CD14-positive monocyte (primary cell): ENCODE data around the gene SERPINA3. TPM values are rescaled to one million over a fixed set of nuclear protein-coding genes. Genes with fewer than 3 reads are reported as not detected.

ENCODE experiments used
- DNase-seq, 3 donors: peaks; one replicate each; pipeline ENCODE4 v3.0.0-alpha.2; 2011 to 2022
- H2AFZ ChIP-seq: 2 replicates; pipeline ENCODE4 v1.6.0; 2012; ENCODE audit warnings: mild to moderate bottlenecking, low read depth, low read length, inconsistent platforms; ENCODE audit not compliant: insufficient read depth, poor library complexity, severe bottlenecking
- H3K27ac ChIP-seq, 2 donors: 1 replicate in 1 of 2; 2 replicates in 1 of 2; pipeline ENCODE4 v1.5.1; 2012 to 2013; ENCODE audit warnings: low read length in 2 of 2, control low read depth in 1 of 2, inconsistent platforms in 1 of 2, low read depth in 1 of 2, mild to moderate bottlenecking in 1 of 2
- H3K27me3 ChIP-seq, 2 donors: one replicate each; pipeline versions ENCODE4 v1.6.0 to v1.6.1; 2011 to 2013; ENCODE audit warnings: low read length in 2 of 2; ENCODE audit not compliant: control insufficient read depth in 2 of 2, insufficient read depth in 2 of 2
- H3K36me3 ChIP-seq, 2 donors: replicated peaks in 1 of 2; 1 replicate in 1 of 2; 2 replicates in 1 of 2; pipeline versions ENCODE4 v1.5.1 to v1.6.1; 2012 to 2013; ENCODE audit warnings: low read length in 2 of 2, control low read depth in 1 of 2, inconsistent platforms in 1 of 2, mild to moderate bottlenecking in 1 of 2; ENCODE audit not compliant: insufficient read depth in 2 of 2, control insufficient read depth in 1 of 2
- H3K4me1 ChIP-seq, 2 donors: 1 replicate in 1 of 2; 2 replicates in 1 of 2; pipeline versions ENCODE4 v1.5.1 to v1.6.1; 2012 to 2013; ENCODE audit warnings: low read length in 2 of 2, control low read depth in 1 of 2, inconsistent platforms in 1 of 2, mild to moderate bottlenecking in 1 of 2, moderate library complexity in 1 of 2; ENCODE audit not compliant: insufficient read depth in 2 of 2, control insufficient read depth in 1 of 2
- H3K4me2 ChIP-seq: replicated peaks from 2 replicates; pipeline ENCODE3; 2012; ENCODE audit warnings: low read length, moderate library complexity, mild to moderate bottlenecking; ENCODE audit not compliant: poor library complexity, severe bottlenecking; ENCODE audit errors: extremely low read depth
- H3K4me3 ChIP-seq, 3 experiments: fragments of 200-600 bp in 1 of 3; sonication (generic) in 1 of 3; replicated peaks in 1 of 3; 1 replicate in 2 of 3; 2 replicates in 1 of 3; pipeline ENCODE4 v1.5.1; 2011 to 2013; ENCODE audit warnings: low read length in 3 of 3, mild to moderate bottlenecking in 3 of 3, control low read depth in 2 of 3, low read depth in 2 of 3, inconsistent platforms in 1 of 3, moderate library complexity in 1 of 3
- H3K79me2 ChIP-seq: 2 replicates; pipeline ENCODE4 v1.6.0; 2012; ENCODE audit warnings: mild to moderate bottlenecking, control low read depth, inconsistent platforms, low read length, moderate library complexity; ENCODE audit not compliant: insufficient read depth
- H3K9ac ChIP-seq: 2 replicates; pipeline ENCODE4 v1.6.0; 2017; ENCODE audit warnings: low read length, mild to moderate bottlenecking; ENCODE audit not compliant: insufficient read depth, poor library complexity, severe bottlenecking
- H3K9me3 ChIP-seq, 2 donors: replicated peaks in 1 of 2; 1 replicate in 1 of 2; 2 replicates in 1 of 2; pipeline versions ENCODE4 v1.5.1 to v1.6.1; 2012 to 2013; ENCODE audit warnings: low read length in 2 of 2, control low read depth in 1 of 2; ENCODE audit not compliant: control insufficient read depth in 1 of 2, insufficient read depth in 1 of 2
- H4K20me1 ChIP-seq: 2 replicates; pipeline ENCODE4 v1.6.0; 2012; ENCODE audit warnings: mild to moderate bottlenecking, low read length, control low read depth, moderate library complexity; ENCODE audit not compliant: insufficient read depth
- H3K27ac Mint-ChIP-seq, 7 donors: one replicate each; pipeline ENCODE4 v1.8.0; 2020; ENCODE audit warnings: mild to moderate bottlenecking in 7 of 7, mixed read lengths in 7 of 7, moderate library complexity in 6 of 7, inconsistent platforms in 2 of 7
- H3K27me3 Mint-ChIP-seq, 3 donors: one replicate each; pipeline ENCODE4 v1.8.0; 2021 to 2022; ENCODE audit warnings: low read depth in 3 of 3, mild to moderate bottlenecking in 3 of 3, mixed read lengths in 3 of 3, moderate library complexity in 3 of 3, inconsistent platforms in 1 of 3
- H3K36me3 Mint-ChIP-seq, 2 donors: one replicate each; pipeline ENCODE4 v1.8.0; 2020; ENCODE audit warnings: mixed read lengths in 2 of 2, inconsistent platforms in 1 of 2, mild to moderate bottlenecking in 1 of 2
- H3K4me1 Mint-ChIP-seq: one replicate; pipeline ENCODE4 v1.8.0; 2020; ENCODE audit warnings: mild to moderate bottlenecking, mixed read lengths
- H3K4me3 Mint-ChIP-seq, 2 donors: one replicate each; pipeline ENCODE4 v1.8.0; 2020; ENCODE audit warnings: mild to moderate bottlenecking in 2 of 2, mixed read lengths in 2 of 2, moderate library complexity in 1 of 2
- H3K9me3 Mint-ChIP-seq, 7 donors: one replicate each; pipeline ENCODE4 v1.8.0; 2020 to 2022; ENCODE audit warnings: mixed read lengths in 7 of 7, mild to moderate bottlenecking in 6 of 7, moderate library complexity in 6 of 7, inconsistent platforms in 2 of 7
- WGBS: methylation state at CpG from one replicate; pipeline ENCODE4 v1.1.5; 2013; ENCODE audit warnings: missing lambda C conversion rate; ENCODE audit not compliant: insufficient coverage; 5-methylcytosine and 5-hydroxymethylcytosine counted together
- intact Hi-C, 2 donors: fragments of 100-400 bp; cut with micrococcal nuclease; formaldehyde crosslinking; loops; one replicate each; pipeline versions ENCODE4 v1.15.0 to v1.15.1; 2023
- polyA plus RNA-seq, 3 donors: library from polyadenylated mRNA; depleted of rRNA in 1 of 3; unstranded in 2 of 3; stranded (reverse) in 1 of 3; fragments of 300-500 nt in 2 of 3; fragments of >200 nt in 1 of 3; fragmentation: Illumina TruSeq in 2 of 3; gene quantifications; 1 replicate in 2 of 3; 2 replicates in 1 of 3; pipeline ENCODE4 v1.2.3, GENCODE V29; 2012 to 2021
- TF ChIP-seq, protein P1 (sequence below): fragments of 200-600 bp; IDR thresholded peaks from one replicate; pipeline ENCODE4 v1.8.0; 2022; ENCODE audit warnings: antibody characterized with exemption, mild to moderate bottlenecking

The SERPINA3 gene
- polyA plus RNA-seq, 3 donors, result not detected

- H3K36me3 Mint-ChIP-seq, result no peaks in the 10 kb centered on the region
- Histone ChIP-seq H3K79me2 (no peaks in the 10 kb centered on the region), H3K4me3 (no peak overlapping the region), H3K4me2 (no peak overlapping the region), H3K9me3 (no peaks in the 10 kb centered on the region), H3K4me1 (no peaks in the 10 kb centered on the region), H4K20me1 (no peaks in the 10 kb centered on the region), H2AFZ (no peak overlapping the region), H3K9ac (no peak overlapping the region), H3K27me3 (no peaks in the 10 kb centered on the region), H3K27ac (no peak overlapping the region), H3K36me3 (no peaks in the 10 kb centered on the region)
- no peak overlapping the region for H3K4me3 Mint-ChIP-seq
- no peak overlapping the region for H3K27ac Mint-ChIP-seq
- H3K4me1 Mint-ChIP-seq, result no peaks in the 10 kb centered on the region
- TF ChIP-seq, protein P1, sequence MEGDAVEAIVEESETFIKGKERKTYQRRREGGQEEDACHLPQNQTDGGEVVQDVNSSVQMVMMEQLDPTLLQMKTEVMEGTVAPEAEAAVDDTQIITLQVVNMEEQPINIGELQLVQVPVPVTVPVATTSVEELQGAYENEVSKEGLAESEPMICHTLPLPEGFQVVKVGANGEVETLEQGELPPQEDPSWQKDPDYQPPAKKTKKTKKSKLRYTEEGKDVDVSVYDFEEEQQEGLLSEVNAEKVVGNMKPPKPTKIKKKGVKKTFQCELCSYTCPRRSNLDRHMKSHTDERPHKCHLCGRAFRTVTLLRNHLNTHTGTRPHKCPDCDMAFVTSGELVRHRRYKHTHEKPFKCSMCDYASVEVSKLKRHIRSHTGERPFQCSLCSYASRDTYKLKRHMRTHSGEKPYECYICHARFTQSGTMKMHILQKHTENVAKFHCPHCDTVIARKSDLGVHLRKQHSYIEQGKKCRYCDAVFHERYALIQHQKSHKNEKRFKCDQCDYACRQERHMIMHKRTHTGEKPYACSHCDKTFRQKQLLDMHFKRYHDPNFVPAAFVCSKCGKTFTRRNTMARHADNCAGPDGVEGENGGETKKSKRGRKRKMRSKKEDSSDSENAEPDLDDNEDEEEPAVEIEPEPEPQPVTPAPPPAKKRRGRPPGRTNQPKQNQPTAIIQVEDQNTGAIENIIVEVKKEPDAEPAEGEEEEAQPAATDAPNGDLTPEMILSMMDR, result no peak
- peaks cover 2 to 9% (median 4%) of the 10 kb centered on the region in 3 donors for H3K27me3 Mint-ChIP-seq
- no peak for DNase-seq
- peaks cover 0 to 16% (median 3%) of the 10 kb centered on the region in 7 donors for H3K9me3 Mint-ChIP-seq
- intact Hi-C loops, result no loop called here
Measured at GRCh38 chr14:94564381-94564780, 47.8 kb upstream of the SERPINA3 start.

DNA sequence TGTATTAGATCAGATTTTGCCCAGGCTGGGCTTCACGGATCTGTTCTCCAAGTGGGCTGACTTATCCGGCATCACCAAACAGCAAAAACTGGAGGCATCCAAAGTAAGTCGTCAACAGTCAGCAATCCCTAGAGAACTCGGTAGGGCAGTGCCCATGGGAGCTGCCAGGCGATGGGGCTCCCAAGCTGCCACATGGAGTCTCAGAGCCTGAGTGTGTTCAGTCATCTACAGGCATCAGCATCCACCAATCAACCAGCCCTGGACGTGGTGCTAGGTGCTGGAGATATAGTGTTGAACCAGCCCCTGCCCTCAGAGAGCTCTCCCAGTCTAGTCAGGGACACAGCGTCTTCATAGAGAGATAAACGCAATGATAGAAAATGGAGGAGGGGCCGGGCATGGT lies 44.0 kb upstream of the SERPINA3 start:
- Mint-ChIP-seq H3K27ac (no peak overlapping the region), H3K4me1 (no peaks in the 10 kb centered on the region), H3K9me3 (peaks cover 0 to 14% (median 2%) of the 10 kb centered on the region in 7 donors), H3K4me3 (no peak overlapping the region), H3K27me3 (peaks cover 0 to 9% (median 4%) of the 10 kb centered on the region in 3 donors), H3K36me3 (no peaks in the 10 kb centered on the region)
- no peak overlapping the region for H3K4me2 ChIP-seq
- no peaks in the 10 kb centered on the region for H3K27me3 ChIP-seq
- 94% methylated on average over 6 of the region's 9 CpGs for WGBS
- H3K36me3 ChIP-seq, result no peaks in the 10 kb centered on the region
- DNase-seq, result no peak
- H4K20me1 ChIP-seq, result no peaks in the 10 kb centered on the region
- intact Hi-C loops, result no loop called here
- H3K4me1 ChIP-seq, result no peaks in the 10 kb centered on the region
- no peak overlapping the region for H3K9ac ChIP-seq
- no peaks in the 10 kb centered on the region for H3K79me2 ChIP-seq
- H2AFZ ChIP-seq, result no peak overlapping the region
- H3K4me3 ChIP-seq, result no peak overlapping the region
- H3K9me3 ChIP-seq, result no peaks in the 10 kb centered on the region
- TF ChIP-seq, protein P1, result no peak
- no peak overlapping the region for H3K27ac ChIP-seq
